Embryonic facial prominence (tissue), 1 donor: Measurements from ENCODE around the gene TASOR2.

Experiments used
- DNase-seq: peaks from one replicate; pipeline ENCODE4 v3.0.0-alpha.2; 2016; ENCODE audit errors: extremely low spot score

The TASOR2 gene

GRCh38 chr10:5684318-5684970, at the start of gene TASOR2:
Gene TASOR2 (plus strand): TSS chr10:5684838. CDS start chr10:5720643, 35,805 bp downstream.
- peak; percentile 80 for DNase-seq

GRCh38 chr10:5634918-5635317, 49.7 kb upstream of the TASOR2 start:
- no peak for DNase-seq

GRCh38 chr10:5638494-5638893, 46.1 kb upstream of the TASOR2 start:
- DNase-seq = no peak

- DNase-seq = no peak
Observed at GRCh38 chr10:5639066-5639465, 45.6 kb upstream of the TASOR2 start.

GRCh38 chr10:5640036-5640435, 44.6 kb upstream of the TASOR2 start:
- no peak for DNase-seq

GRCh38 chr10:5640501-5640900, 44.1 kb upstream of the TASOR2 start:
- no peak for DNase-seq

- DNase-seq = no peak
Observed at GRCh38 chr10:5641501-5641900, 43.1 kb upstream of the TASOR2 start.

GRCh38 chr10:5643346-5644067, 41.1 kb upstream of the TASOR2 start:
- DNase-seq = peak; percentile 75

GRCh38 chr10:5644930-5645329, 39.7 kb upstream of the TASOR2 start:
- no peak for DNase-seq

GRCh38 chr10:5645375-5645774, 39.3 kb upstream of the TASOR2 start:
- DNase-seq = no peak

- no peak for DNase-seq
Observed at GRCh38 chr10:5645944-5646617, 38.6 kb upstream of the TASOR2 start.

- DNase-seq = no peak
Observed at GRCh38 chr10:5647507-5648240, 37.0 kb upstream of the TASOR2 start.

GRCh38 chr10:5648494-5649457, 35.9 kb upstream of the TASOR2 start:
- DNase-seq = no peak

GRCh38 chr10:5649746-5650145, 34.9 kb upstream of the TASOR2 start:
- DNase-seq = no peak

GRCh38 chr10:5650664-5651387, 33.8 kb upstream of the TASOR2 start:
- no peak for DNase-seq

GRCh38 chr10:5651388-5651764, 33.3 kb upstream of the TASOR2 start:
- no peak for DNase-seq

GRCh38 chr10:5652746-5653145, 31.9 kb upstream of the TASOR2 start:
- DNase-seq = no peak

- DNase-seq = no peak
Observed at GRCh38 chr10:5654218-5654755, 30.4 kb upstream of the TASOR2 start.

GRCh38 chr10:5655121-5655520, 29.5 kb upstream of the TASOR2 start:
- no peak for DNase-seq
